Fibroblast of the aortic adventitia (primary cell): ENCODE data around the gene ATP9B. TPM values are rescaled to one million over a fixed set of nuclear protein-coding genes. Genes with fewer than 3 reads are reported as not detected.

Experiments
- DNase-seq: peaks from one replicate; pipeline ENCODE4 v3.0.0-alpha.2; 2010; ENCODE audit warnings: low read depth
- H3K4me3 ChIP-seq: 2 replicates; pipeline ENCODE4 v1.5.1; 2011; ENCODE audit warnings: low read depth, mild to moderate bottlenecking, control low read depth, low read length, moderate library complexity
- total RNA-seq: library from RNA; depleted of rRNA; stranded (reverse); fragments of >200 nt; gene quantifications from 2 replicates; pipeline ENCODE4 v1.2.3, GENCODE V29; 2012; ENCODE audit warnings: low replicate concordance
- TF ChIP-seq, protein P1 (sequence below): IDR thresholded peaks from 2 replicates; pipeline ENCODE4 v1.5.1; 2011; ENCODE audit warnings: mild to moderate bottlenecking, low read length, control low read depth, inconsistent platforms; ENCODE audit not compliant: insufficient read depth

Gene ATP9B
- total RNA-seq, 1 donor: 22.0 TPM

DNA sequence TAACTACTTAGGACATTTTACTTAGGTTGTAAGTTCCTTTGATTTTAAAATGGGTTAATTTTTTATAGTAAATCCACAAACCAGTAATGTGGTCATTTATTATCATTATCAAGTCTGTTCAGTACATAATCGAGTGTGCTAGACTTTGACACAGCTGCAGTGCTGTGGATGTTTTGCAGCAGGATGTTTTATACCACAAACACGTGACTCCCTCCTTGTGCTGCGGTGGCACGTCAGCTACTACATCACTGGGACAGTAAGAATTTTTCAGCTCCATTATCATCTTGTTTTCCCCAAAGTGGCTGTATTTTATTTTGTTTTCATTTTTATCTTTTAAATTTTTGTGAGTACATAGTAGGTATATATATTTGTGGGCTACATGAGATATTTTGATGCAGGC is 70.0 kb downstream of the ATP9B start:
- DNase-seq: no peak
- TF ChIP-seq, protein P1, sequence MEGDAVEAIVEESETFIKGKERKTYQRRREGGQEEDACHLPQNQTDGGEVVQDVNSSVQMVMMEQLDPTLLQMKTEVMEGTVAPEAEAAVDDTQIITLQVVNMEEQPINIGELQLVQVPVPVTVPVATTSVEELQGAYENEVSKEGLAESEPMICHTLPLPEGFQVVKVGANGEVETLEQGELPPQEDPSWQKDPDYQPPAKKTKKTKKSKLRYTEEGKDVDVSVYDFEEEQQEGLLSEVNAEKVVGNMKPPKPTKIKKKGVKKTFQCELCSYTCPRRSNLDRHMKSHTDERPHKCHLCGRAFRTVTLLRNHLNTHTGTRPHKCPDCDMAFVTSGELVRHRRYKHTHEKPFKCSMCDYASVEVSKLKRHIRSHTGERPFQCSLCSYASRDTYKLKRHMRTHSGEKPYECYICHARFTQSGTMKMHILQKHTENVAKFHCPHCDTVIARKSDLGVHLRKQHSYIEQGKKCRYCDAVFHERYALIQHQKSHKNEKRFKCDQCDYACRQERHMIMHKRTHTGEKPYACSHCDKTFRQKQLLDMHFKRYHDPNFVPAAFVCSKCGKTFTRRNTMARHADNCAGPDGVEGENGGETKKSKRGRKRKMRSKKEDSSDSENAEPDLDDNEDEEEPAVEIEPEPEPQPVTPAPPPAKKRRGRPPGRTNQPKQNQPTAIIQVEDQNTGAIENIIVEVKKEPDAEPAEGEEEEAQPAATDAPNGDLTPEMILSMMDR: no peak
- no peak overlapping the region for H3K4me3 ChIP-seq

DNA sequence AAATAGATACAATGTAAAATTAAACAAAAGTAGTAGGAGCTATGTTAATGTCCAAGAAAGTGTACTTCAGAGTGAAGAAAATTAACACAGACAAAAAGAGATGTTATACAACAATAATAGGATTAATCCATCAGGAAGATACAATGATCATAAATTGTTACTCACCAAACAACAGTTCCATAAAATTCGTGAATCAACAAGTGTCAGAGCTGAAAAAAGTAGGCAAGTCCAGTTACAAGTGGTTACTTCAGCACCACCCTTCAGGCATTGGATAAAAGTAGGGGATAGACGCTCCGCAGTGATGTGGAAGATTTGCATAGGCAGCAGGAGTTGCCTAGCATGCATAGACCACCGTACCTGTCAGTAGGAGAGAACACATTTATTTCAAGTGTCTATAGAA is 77.8 kb downstream of the ATP9B start:
- DNase-seq: no peak
- TF ChIP-seq, protein P1: no peak
- no peak overlapping the region for H3K4me3 ChIP-seq

DNA sequence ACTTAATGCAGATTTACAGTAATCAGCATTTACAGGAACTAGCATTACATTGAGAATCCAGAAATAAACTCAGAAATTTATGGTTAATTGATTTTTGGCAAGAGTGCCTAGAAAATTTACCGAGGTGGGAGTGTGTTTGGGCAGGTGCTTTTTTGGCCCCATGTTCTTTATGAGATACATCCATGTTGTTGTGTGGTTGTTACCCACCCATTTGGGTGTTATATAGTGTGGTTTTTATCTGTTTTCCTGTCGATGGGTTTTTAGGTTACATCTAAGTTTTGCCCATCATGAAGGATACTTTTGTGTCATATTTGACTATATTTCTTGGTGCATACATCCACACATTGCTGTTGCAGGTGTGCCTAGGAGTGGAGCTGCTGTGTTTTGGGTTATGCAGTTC is 82.0 kb downstream of the ATP9B start:
- no peak for DNase-seq
- no peak overlapping the region for H3K4me3 ChIP-seq
- TF ChIP-seq, protein P1: no peak

DNA sequence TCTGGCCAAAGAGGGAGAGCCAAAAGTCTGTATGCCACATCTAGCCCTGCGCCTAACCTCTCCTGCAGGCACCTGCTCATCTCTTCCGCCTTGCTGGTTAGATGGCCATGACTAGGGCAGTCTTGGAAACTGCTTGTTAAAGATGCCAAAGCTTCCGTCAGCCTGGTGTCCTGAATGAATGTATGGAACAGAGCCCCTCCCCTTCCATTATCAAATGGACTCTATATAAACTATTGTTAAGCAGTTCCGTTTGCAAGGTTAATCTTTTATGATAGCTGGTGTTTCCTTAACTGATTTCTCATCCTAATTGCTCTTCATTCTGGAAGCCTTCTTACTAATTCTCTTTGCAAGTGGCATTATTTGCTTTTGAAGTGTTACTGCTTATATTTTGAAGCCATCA is 87.1 kb downstream of the ATP9B start:
- TF ChIP-seq, protein P1: no peak
- no peak for DNase-seq
- H3K4me3 ChIP-seq: no peak overlapping the region

DNA sequence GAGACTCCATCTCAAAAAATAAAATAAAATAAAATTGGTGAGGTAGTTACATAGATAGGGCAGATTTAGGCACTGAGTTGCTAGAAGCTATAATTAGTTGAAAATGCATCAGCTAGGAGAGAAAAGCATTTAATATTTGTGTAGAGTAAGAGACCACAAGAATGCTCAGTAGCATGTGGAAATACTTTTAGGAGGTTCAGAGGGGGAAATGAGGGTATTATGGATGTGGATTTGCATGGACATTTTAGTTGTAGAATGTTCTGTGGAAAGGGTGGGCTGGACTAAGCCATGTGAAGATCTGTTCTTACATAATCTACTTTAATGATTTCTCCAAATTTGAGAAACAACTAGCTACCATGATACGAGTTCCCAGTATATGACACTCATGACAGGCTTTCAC is 95.5 kb downstream of the ATP9B start:
- no peak overlapping the region for H3K4me3 ChIP-seq
- TF ChIP-seq, protein P1: no peak
- DNase-seq: no peak

DNA sequence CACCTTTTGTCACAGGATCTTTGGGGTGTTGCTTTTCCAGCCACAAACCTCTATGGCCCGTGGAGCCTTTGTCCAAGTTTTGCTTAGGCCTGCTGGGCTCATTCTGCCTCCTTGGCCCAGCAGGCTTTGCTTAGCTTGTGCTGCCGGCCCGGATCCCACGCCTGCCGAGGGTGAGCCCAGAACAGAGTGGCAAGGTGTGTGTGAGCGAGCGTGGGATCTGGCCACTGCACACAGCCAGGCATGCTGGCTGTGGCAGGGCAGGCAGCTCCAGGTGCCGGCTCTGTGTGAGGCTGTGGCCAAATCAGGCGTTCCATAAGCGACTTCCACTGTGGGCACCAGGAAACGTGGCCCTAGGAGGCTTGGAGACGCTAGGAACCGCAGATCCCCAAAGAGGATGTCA is 97.5 kb downstream of the ATP9B start:
- H3K4me3 ChIP-seq: no peak overlapping the region
- TF ChIP-seq, protein P1: no peak
- DNase-seq: no peak

DNA sequence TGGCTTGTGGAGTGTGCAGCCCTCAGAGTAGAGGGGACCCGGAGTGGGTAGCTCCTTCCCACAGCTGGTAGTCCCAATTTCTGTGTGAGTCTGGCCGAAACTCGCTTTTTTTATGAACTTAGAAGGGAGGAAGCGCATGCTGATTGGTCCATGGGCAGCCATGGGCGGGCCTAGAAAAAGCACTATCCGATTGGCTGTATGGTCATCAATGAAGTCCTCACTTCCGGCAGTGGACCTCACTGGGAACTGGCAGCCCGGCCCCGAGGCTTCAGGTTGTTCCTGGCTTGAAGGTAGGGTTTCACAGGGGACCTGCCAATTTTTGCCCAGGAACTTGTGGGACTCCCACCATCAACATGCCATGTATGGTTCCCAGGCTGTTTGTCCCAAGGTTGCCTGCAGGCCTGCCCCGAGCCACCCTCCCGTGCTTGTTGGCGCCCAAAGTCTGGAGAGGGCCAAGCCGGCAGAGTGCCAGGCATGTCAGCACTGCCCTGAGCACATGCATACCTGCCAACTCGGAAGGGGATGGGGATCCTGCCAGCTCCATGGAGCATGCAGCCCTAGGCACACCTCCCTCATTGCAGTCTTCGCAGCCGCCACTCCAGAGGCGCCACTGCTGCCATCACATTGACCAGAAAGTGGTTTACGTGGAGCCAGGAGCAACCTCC is 98.5 kb downstream of the ATP9B start:
- TF ChIP-seq, protein P1: no peak
- no peak for DNase-seq
- no peak overlapping the region for H3K4me3 ChIP-seq
